CD4-positive, alpha-beta T cell (primary cell): ENCODE results near the gene WBP1L. TPM values are rescaled to one million over a fixed set of nuclear protein-coding genes. Genes with fewer than 3 reads are reported as not detected.
A peak's percentile ranks its signal among the peaks of the same experiment; 100 is the strongest.

Source experiments
- ATAC-seq: fragments of 200-7000 bp; cut with Tn5 transposase; one replicate; pipeline ENCODE4 v1.10.0; 2022; ENCODE audit warnings: mild to moderate bottlenecking; ENCODE audit not compliant: poor library complexity
- CTCF ChIA-PET: fragments of 350-600 bp; sonication (Branson Sonifier 250); formaldehyde crosslinking; loops from one replicate; lab custom pipeline; 2021; ENCODE audit warnings: antibody characterized with exemption, inconsistent platforms; lab: Charles Lee
- POLR2A ChIA-PET: fragments of 350-600 bp; sonication (Branson Sonifier 250); formaldehyde crosslinking; loops from one replicate; lab custom pipeline; 2021; ENCODE audit warnings: antibody characterized with exemption, inconsistent platforms; lab: Charles Lee
- DNase-seq, 14 experiments: peaks; one replicate each; pipeline ENCODE4 v3.0.0-alpha.2; 2013 to 2020; ENCODE audit warnings: mixed read lengths in 2 of 14
- H3K27ac ChIP-seq, 2 donors: one replicate each; pipeline versions ENCODE4 v1.5.1 to v1.7.0; 2013; ENCODE audit warnings: low read length in 2 of 2, low read depth in 1 of 2, mild to moderate bottlenecking in 1 of 2
- H3K27me3 ChIP-seq, 2 experiments: 1 replicate in 1 of 2; 2 replicates in 1 of 2; pipeline versions ENCODE4 v1.6.1 to v1.7.0; 2013; ENCODE audit warnings: low read length in 2 of 2, control low read depth in 1 of 2, mild to moderate bottlenecking in 1 of 2, moderate library complexity in 1 of 2; ENCODE audit not compliant: insufficient read depth in 2 of 2, control insufficient read depth in 1 of 2
- H3K36me3 ChIP-seq: one replicate; pipeline ENCODE4 v1.6.1; 2013; ENCODE audit warnings: low read length, control low read depth; ENCODE audit not compliant: insufficient read depth
- H3K4me1 ChIP-seq: one replicate; pipeline ENCODE4 v1.6.1; 2013; ENCODE audit warnings: low read length, control low read depth; ENCODE audit not compliant: insufficient read depth
- H3K4me3 ChIP-seq: one replicate; pipeline ENCODE4 v1.5.1; 2013; ENCODE audit warnings: mild to moderate bottlenecking, low read length, moderate library complexity
- H3K9me3 ChIP-seq, 2 experiments: 1 replicate in 1 of 2; 2 replicates in 1 of 2; pipeline versions ENCODE4 v1.6.1 to v1.7.0; 2013; ENCODE audit warnings: low read length in 2 of 2, mild to moderate bottlenecking in 2 of 2, control low read depth in 1 of 2, moderate library complexity in 1 of 2; ENCODE audit not compliant: control insufficient read depth in 1 of 2, insufficient read depth in 1 of 2
- H3K27ac Mint-ChIP-seq: one replicate; pipeline ENCODE4 v1.8.0; 2020; ENCODE audit warnings: mixed read lengths
- H3K27me3 Mint-ChIP-seq: one replicate; pipeline ENCODE4 v1.8.0; 2021; ENCODE audit warnings: mixed read lengths
- H3K36me3 Mint-ChIP-seq: one replicate; pipeline ENCODE4 v1.8.0; 2021; ENCODE audit warnings: low read depth, mixed read lengths
- H3K4me1 Mint-ChIP-seq: one replicate; pipeline ENCODE4 v1.8.0; 2021; ENCODE audit warnings: low read depth, mixed read lengths
- H3K4me3 Mint-ChIP-seq: one replicate; pipeline ENCODE4 v1.8.0; 2020; ENCODE audit warnings: mild to moderate bottlenecking, mixed read lengths
- H3K9me3 Mint-ChIP-seq: one replicate; pipeline ENCODE4 v1.8.0; 2020; ENCODE audit warnings: mixed read lengths
- CTCF ChIP-seq: fragments of 200-600 bp; IDR thresholded peaks from one replicate; pipeline ENCODE4 v1.8.0; 2022; ENCODE audit warnings: antibody characterized with exemption, mild to moderate bottlenecking
- intact Hi-C, 2 experiments: fragments of 100-400 bp; cut with DNase I in 1 of 2; cut with micrococcal nuclease in 1 of 2; formaldehyde crosslinking; loops; one replicate each; pipeline versions ENCODE4 v1.15.1 to v1.9.0; 2023 to 2025; cut with DNase I, micrococcal nuclease
- total RNA-seq, 174 experiments: library from RNA in 2 of 174; stranded (reverse) in 2 of 174; gene quantifications; one replicate each; pipeline ENCODE4 v1.2.3 and lab custom pipeline; 2021 to 2026

Gene WBP1L
- total RNA-seq, 2 experiments from 2014 or later, result 6.1 to 6.5 TPM

GRCh38 chr10:102775201-102775934 is 31.6 kb downstream of the WBP1L start:
- ChIA-PET CTCF (interaction anchor here (0.7 to 2.3 kb wide), 3 partner anchors 9 to 973 kb away, joined by 4 to 8 read pairs (median 4); no protein-coding TSS in a partner anchor), POLR2A (interaction anchor here (0.7 to 2.6 kb wide), 2 partner anchors 32 to 74 kb away, joined by 3 to 8 read pairs; partner anchors contain the start of gene WBP1L)
- no peak for TF ChIP-seq CTCF
- no peak for DNase-seq
- H3K9me3 ChIP-seq, result no peaks in the 10 kb centered on the region
- no peaks in the 10 kb centered on the region for H3K9me3 Mint-ChIP-seq
- peaks cover 76% of the 10 kb centered on the region for H3K4me1 Mint-ChIP-seq
- no peak overlapping the region for H3K4me3 ChIP-seq
- no peak overlapping the region for H3K27ac ChIP-seq
- H3K4me1 ChIP-seq, result peaks cover 37% of the 10 kb centered on the region
- no peak for ATAC-seq
- peaks cover 5% of the 10 kb centered on the region for H3K36me3 ChIP-seq
- H3K27ac Mint-ChIP-seq, result peak overlapping the region; percentile 78
- H3K27me3 Mint-ChIP-seq, result no peaks in the 10 kb centered on the region
- intact Hi-C loops, result loop anchor here in 1 of 2 experiments (5.0 kb wide), 1 partner anchor 33 kb away; the partner anchor contains the start of gene WBP1L
- H3K36me3 Mint-ChIP-seq, result peaks cover 35% of the 10 kb centered on the region
- no peaks in the 10 kb centered on the region for H3K27me3 ChIP-seq
- peak overlapping the region; percentile 40 for H3K4me3 Mint-ChIP-seq

- no peak overlapping the region for H3K4me3 ChIP-seq
- Mint-ChIP-seq H3K4me3 (peak overlapping the region; percentile 39), H3K27ac (peak overlapping the region; percentile 78), H3K4me1 (peaks cover 73% of the 10 kb centered on the region), H3K27me3 (no peaks in the 10 kb centered on the region), H3K9me3 (no peaks in the 10 kb centered on the region), H3K36me3 (peaks cover 40% of the 10 kb centered on the region)
- H3K4me1 ChIP-seq, result peaks cover 42% of the 10 kb centered on the region
- ChIA-PET CTCF (interaction anchor here (2.3 kb wide), 1 partner anchor 23 kb away, joined by 8 read pairs; no protein-coding TSS in a partner anchor), POLR2A (interaction anchor here (2.6 kb wide), 1 partner anchor 33 kb away, joined by 8 read pairs; the partner anchor contains the start of gene WBP1L)
- no peak for TF ChIP-seq CTCF
- no peaks in the 10 kb centered on the region for H3K9me3 ChIP-seq
- ATAC-seq (peak; percentile 80), DNase-seq (peak in 10 of 14 experiments; percentile 2 to 72 (median 34))
- H3K36me3 ChIP-seq, result peaks cover 6% of the 10 kb centered on the region
- H3K27me3 ChIP-seq, result no peaks in the 10 kb centered on the region
- intact Hi-C loops, result loop anchor here in 1 of 2 experiments (5.0 kb wide), 1 partner anchor 34 kb away; the partner anchor contains the start of gene WBP1L
- H3K27ac ChIP-seq, result no peak overlapping the region
Observed at GRCh38 chr10:102775935-102776669, 32.4 kb downstream of the WBP1L start.

GRCh38 chr10:102776779-102777456 is 33.2 kb downstream of the WBP1L start:
- Histone ChIP-seq H3K4me3 (no peak overlapping the region), H3K36me3 (peaks cover 12% of the 10 kb centered on the region), H3K27ac (no peak overlapping the region), H3K4me1 (peaks cover 47% of the 10 kb centered on the region), H3K9me3 (no peaks in the 10 kb centered on the region), H3K27me3 (no peaks in the 10 kb centered on the region)
- peak overlapping the region; percentile 78 for H3K27ac Mint-ChIP-seq
- intact Hi-C loops, result loop anchor here in 1 of 2 experiments (1.0 to 5.0 kb wide), 2 partner anchors 24 to 35 kb away; partner anchors contain the start of gene WBP1L
- H3K36me3 Mint-ChIP-seq, result peaks cover 40% of the 10 kb centered on the region
- ATAC-seq (peak; percentile 52), DNase-seq (peak in 6 of 14 experiments; percentile 7 to 64 (median 24))
- ChIA-PET POLR2A (interaction anchor here (2.6 kb wide), 1 partner anchor 34 kb away, joined by 8 read pairs; the partner anchor contains the start of gene WBP1L), CTCF (interaction anchor here (1.0 kb wide), 1 partner anchor 25 kb away, joined by 4 read pairs; no protein-coding TSS in a partner anchor)
- no peak for TF ChIP-seq CTCF
- peaks cover 71% of the 10 kb centered on the region for H3K4me1 Mint-ChIP-seq
- H3K27me3 Mint-ChIP-seq, result no peaks in the 10 kb centered on the region
- H3K9me3 Mint-ChIP-seq, result no peaks in the 10 kb centered on the region
- H3K4me3 Mint-ChIP-seq, result peak overlapping the region; percentile 11
